GM12872 (cell line): ENCODE data around the gene SPRED2.

Source experiments
- CTCF ChIP-seq: IDR thresholded peaks from 3 replicates; pipeline ENCODE4 v1.5.1; 2011; ENCODE audit warnings: low read depth, mild to moderate bottlenecking, low read length, moderate library complexity; ENCODE audit not compliant: insufficient read depth

Gene SPRED2

GRCh38 chr2:65411056-65411795, 21.2 kb downstream of the SPRED2 start:
- no peak for TF ChIP-seq CTCF

GRCh38 chr2:65409045-65409444, 23.4 kb downstream of the SPRED2 start:
- TF ChIP-seq CTCF: no peak

- TF ChIP-seq CTCF: no peak
These were observed 25.2 kb downstream of the SPRED2 start for GRCh38 chr2:65407240-65407639.

- no peak for TF ChIP-seq CTCF
These were observed 27.3 kb downstream of the SPRED2 start for GRCh38 chr2:65404988-65405697.

- no peak for TF ChIP-seq CTCF
These were observed 28.9 kb downstream of the SPRED2 start for GRCh38 chr2:65403529-65403915.

GRCh38 chr2:65402780-65403528, 29.4 kb downstream of the SPRED2 start:
- TF ChIP-seq CTCF: no peak

GRCh38 chr2:65402323-65402722, 30.1 kb downstream of the SPRED2 start:
- TF ChIP-seq CTCF: no peak
